ENCODE measurements around the gene SORCS2.

SORCS2 gene

GRCh38 chr4:7259039-7259438 is 66.7 kb downstream of the SORCS2 start:
- no peaks in the 10 kb centered on the region; the same call in none of the 2 replicates for H3K27me3 ChIP-seq (replicated peaks; ENCODE audit: control insufficient read depth, insufficient read depth, low read length)
- no peaks in the 10 kb centered on the region for H3K36me3 ChIP-seq (ENCODE audit: control insufficient read depth, insufficient read depth, low read length)
- DNase-seq (ENCODE audit: extremely low read depth, insufficient read length): no peak
- TF ChIP-seq CTCF (IDR thresholded peaks at IDR 0.05; ENCODE audit: insufficient read depth, low read length, poor library complexity, severe bottlenecking): no peak
- H3K4me3 ChIP-seq (replicated peaks; ENCODE audit: low read depth, low read length): no peak overlapping the region

GRCh38 chr4:7260569-7260968 is 68.2 kb downstream of the SORCS2 start:
- Histone ChIP-seq H3K27me3 (replicated peaks; ENCODE audit: control insufficient read depth, insufficient read depth, low read length) (no peaks in the 10 kb centered on the region; the same call in none of the 2 replicates), H3K4me3 (replicated peaks; ENCODE audit: low read depth, low read length) (no peak overlapping the region), H3K36me3 (ENCODE audit: control insufficient read depth, insufficient read depth, low read length) (no peaks in the 10 kb centered on the region)
- DNase-seq (ENCODE audit: extremely low read depth, insufficient read length): no peak
- no peak for TF ChIP-seq CTCF (IDR thresholded peaks at IDR 0.05; ENCODE audit: insufficient read depth, low read length, poor library complexity, severe bottlenecking)

DNA sequence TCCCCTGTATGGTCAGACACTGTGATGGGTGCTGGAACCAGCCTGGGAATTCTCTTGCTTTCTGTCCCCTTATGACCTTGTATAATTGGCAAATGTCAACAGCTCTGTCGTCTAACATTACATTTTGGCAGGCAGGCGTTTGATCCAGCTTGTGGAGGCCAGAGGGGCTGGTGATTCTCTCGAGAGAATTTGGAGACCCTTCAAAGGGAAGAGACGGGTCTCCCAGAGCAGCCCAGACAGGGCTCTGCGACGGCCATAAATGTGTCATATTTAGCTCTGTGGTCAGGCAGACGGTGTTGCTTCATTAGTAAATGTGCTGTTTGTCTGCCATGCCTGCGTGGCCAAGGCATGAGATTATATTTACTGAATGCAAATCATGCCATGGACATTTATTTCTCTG is 68.7 kb downstream of the SORCS2 start:
- DNase-seq (ENCODE audit: extremely low read depth, insufficient read length): no peak
- Histone ChIP-seq H3K27me3 (replicated peaks; ENCODE audit: control insufficient read depth, insufficient read depth, low read length) (no peaks in the 10 kb centered on the region; the same call in none of the 2 replicates), H3K36me3 (ENCODE audit: control insufficient read depth, insufficient read depth, low read length) (no peaks in the 10 kb centered on the region), H3K4me3 (replicated peaks; ENCODE audit: low read depth, low read length) (no peak overlapping the region)
- no peak for TF ChIP-seq CTCF (IDR thresholded peaks at IDR 0.05; ENCODE audit: insufficient read depth, low read length, poor library complexity, severe bottlenecking)

GRCh38 chr4:7261536-7261935 is 69.2 kb downstream of the SORCS2 start:
- no peak for DNase-seq (ENCODE audit: extremely low read depth, insufficient read length)
- no peak for TF ChIP-seq CTCF (IDR thresholded peaks at IDR 0.05; ENCODE audit: insufficient read depth, low read length, poor library complexity, severe bottlenecking)
- Histone ChIP-seq H3K36me3 (ENCODE audit: control insufficient read depth, insufficient read depth, low read length) (no peaks in the 10 kb centered on the region), H3K4me3 (replicated peaks; ENCODE audit: low read depth, low read length) (no peak overlapping the region), H3K27me3 (replicated peaks; ENCODE audit: control insufficient read depth, insufficient read depth, low read length) (no peaks in the 10 kb centered on the region; the same call in none of the 2 replicates)

DNA sequence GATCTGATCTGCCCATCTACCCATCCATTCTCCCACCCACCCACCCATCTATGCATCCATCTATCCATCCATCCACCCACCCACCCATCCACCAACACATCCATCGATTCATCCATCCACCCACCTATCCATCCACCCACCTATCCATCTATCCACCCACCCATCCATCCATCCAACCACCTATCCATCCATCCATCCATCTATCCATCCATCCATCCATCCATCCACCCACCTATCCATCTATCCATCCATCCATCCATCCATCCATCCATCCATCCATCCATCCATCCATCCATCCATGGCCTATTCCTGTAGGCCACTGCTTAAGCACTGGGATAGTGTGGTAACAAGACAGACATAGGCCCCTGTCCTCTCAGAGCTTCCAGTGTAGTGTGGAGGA is 69.8 kb downstream of the SORCS2 start:
- Histone ChIP-seq H3K4me3 (replicated peaks; ENCODE audit: low read depth, low read length) (no peak overlapping the region), H3K36me3 (ENCODE audit: control insufficient read depth, insufficient read depth, low read length) (no peaks in the 10 kb centered on the region), H3K27me3 (replicated peaks; ENCODE audit: control insufficient read depth, insufficient read depth, low read length) (no peaks in the 10 kb centered on the region; the same call in none of the 2 replicates)
- no peak for DNase-seq (ENCODE audit: extremely low read depth, insufficient read length)
- no peak for TF ChIP-seq CTCF (IDR thresholded peaks at IDR 0.05; ENCODE audit: insufficient read depth, low read length, poor library complexity, severe bottlenecking)

DNA sequence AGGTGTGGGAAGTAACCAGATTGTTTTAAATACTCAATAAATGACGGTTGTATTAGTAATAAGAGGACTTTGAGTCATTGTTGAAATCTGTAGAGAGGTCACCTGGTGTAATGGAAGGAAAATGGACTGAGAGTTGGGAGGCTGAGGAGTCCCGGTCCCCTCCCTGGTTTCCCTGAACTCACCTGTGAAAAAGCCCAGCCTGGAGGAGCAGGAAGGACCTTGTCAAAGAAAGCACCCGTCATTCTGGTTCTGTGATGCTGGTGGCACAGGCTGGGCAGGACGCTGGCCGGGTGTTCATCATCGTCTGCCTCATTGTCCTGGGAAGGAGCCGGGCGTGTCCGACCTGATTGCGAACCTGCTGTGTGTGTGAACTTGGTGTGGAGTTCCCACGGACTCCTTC is 70.8 kb downstream of the SORCS2 start:
- H3K4me3 ChIP-seq (replicated peaks; ENCODE audit: low read depth, low read length): no peak overlapping the region
- no peak for DNase-seq (ENCODE audit: extremely low read depth, insufficient read length)
- H3K27me3 ChIP-seq (replicated peaks; ENCODE audit: control insufficient read depth, insufficient read depth, low read length): no peaks in the 10 kb centered on the region; the same call in none of the 2 replicates
- TF ChIP-seq CTCF (IDR thresholded peaks at IDR 0.05; ENCODE audit: insufficient read depth, low read length, poor library complexity, severe bottlenecking): no peak
- no peaks in the 10 kb centered on the region for H3K36me3 ChIP-seq (ENCODE audit: control insufficient read depth, insufficient read depth, low read length)

Data from GM06990 (cell line).